Measurements from ENCODE around the gene GREB1.

GREB1 gene

GRCh38 chr2:11539317-11540147, 5.7 kb downstream of the GREB1 start:
- peak; percentile 77 for DNase-seq

- DNase-seq = peak; percentile 66
Measured at GRCh38 chr2:11540148-11540995, 6.5 kb downstream of the GREB1 start.

- no peak for DNase-seq
Measured at GRCh38 chr2:11540996-11541692, 7.3 kb downstream of the GREB1 start.

GRCh38 chr2:11541693-11542274, 7.9 kb downstream of the GREB1 start:
- DNase-seq = no peak

- DNase-seq = no peak
Measured at GRCh38 chr2:11542275-11542819, 8.5 kb downstream of the GREB1 start.

- DNase-seq = no peak
Measured at GRCh38 chr2:11543337-11544216, 9.7 kb downstream of the GREB1 start.

- DNase-seq = no peak
Measured at GRCh38 chr2:11546072-11546471, 12.2 kb downstream of the GREB1 start.

- DNase-seq = no peak
Measured at GRCh38 chr2:11547912-11548497, 14.2 kb downstream of the GREB1 start.

GRCh38 chr2:11550302-11550701, 16.5 kb downstream of the GREB1 start:
- DNase-seq = no peak

GRCh38 chr2:11550901-11551568, 17.2 kb downstream of the GREB1 start:
- no peak for DNase-seq

- DNase-seq = no peak
Measured at GRCh38 chr2:11551569-11552259, 17.9 kb downstream of the GREB1 start.

GRCh38 chr2:11552260-11552638, 18.4 kb downstream of the GREB1 start:
- no peak for DNase-seq

- DNase-seq = no peak
Measured at GRCh38 chr2:11553661-11554398, 20.0 kb downstream of the GREB1 start.

GRCh38 chr2:11554399-11554716, 20.5 kb downstream of the GREB1 start:
- no peak for DNase-seq

GRCh38 chr2:11556101-11556806, 22.4 kb downstream of the GREB1 start:
- DNase-seq = no peak

- DNase-seq = no peak
Measured at GRCh38 chr2:11558214-11558886, 24.5 kb downstream of the GREB1 start.

- no peak for DNase-seq
Measured at GRCh38 chr2:11559066-11559785, 25.4 kb downstream of the GREB1 start.

GRCh38 chr2:11559786-11560155, 25.9 kb downstream of the GREB1 start:
- no peak for DNase-seq

All from NCI-H1105 (cell line).